ENCODE results near the gene PCDHGA12.

GRCh38 chr5:141430332-141431113, at the start of gene PCDHGA12:
- TF ChIP-seq CTCF (IDR thresholded peaks at IDR 0.05): no peak
- no peak for TF ChIP-seq POLR2A (IDR thresholded peaks at IDR 0.05)

All from lower leg skin (tissue), 3 donors.